ENCODE measurements around the gene NFIA.

NFIA gene

GRCh38 chr1:61433646-61434045 is 351.3 kb downstream of the NFIA start:
- Histone ChIP-seq H4K91ac (ENCODE audit: low read depth, low read length, poor library complexity) (no peak overlapping the region), H3K23ac (ENCODE audit: low read depth, low read length, poor library complexity) (no peak overlapping the region), H2AK5ac (ENCODE audit: low read depth, low read length) (no peak overlapping the region), H2BK120ac (ENCODE audit: low read depth, low read length) (no peak overlapping the region), H2BK12ac (ENCODE audit: low read length) (no peak overlapping the region), H2AFZ (ENCODE audit: low read length) (no peak overlapping the region), H3K14ac (ENCODE audit: low read length) (no peak overlapping the region), H2BK5ac (ENCODE audit: low read length) (no peak overlapping the region), H3K4me3 (ENCODE audit: low read length in 2 of 2) (no peak overlapping the region), H3K9ac (ENCODE audit: low read depth, low read length, poor library complexity) (no peak overlapping the region), H3K9me3 (replicated peaks in 1 of 2; ENCODE audit: control insufficient read depth in 2 of 2, insufficient read depth in 1 of 2, low read depth in 1 of 2, low read length in 2 of 2) (no peaks in the 10 kb centered on the region), H3K79me1 (ENCODE audit: low read depth, low read length) (no peaks in the 10 kb centered on the region), H3K4me2 (ENCODE audit: insufficient read depth, low read length, poor library complexity, severe bottlenecking) (no peak overlapping the region), H3K18ac (ENCODE audit: low read length) (no peak overlapping the region), H4K8ac (ENCODE audit: low read depth, low read length) (no peak overlapping the region), H3K27me3 (ENCODE audit: control insufficient read depth in 3 of 3, insufficient read depth in 3 of 3, low read depth in 1 of 3, low read length in 3 of 3) (no peaks in the 10 kb centered on the region), H2BK15ac (ENCODE audit: low read length) (no peak overlapping the region), H3K4ac (ENCODE audit: low read length) (no peak overlapping the region), H3K27ac (replicated peaks; ENCODE audit: low read length) (no peak overlapping the region), H3K4me1 (ENCODE audit: control insufficient read depth in 2 of 2, insufficient read depth in 1 of 2, low read depth in 1 of 2, low read length in 2 of 2) (peaks cover 0 to 5% of the 10 kb centered on the region in 2 donors), H3K36me3 (replicated peaks in 1 of 2; ENCODE audit: control insufficient read depth in 2 of 2, insufficient read depth in 2 of 2, low read length in 2 of 2) (no peaks in the 10 kb centered on the region)
- no CpG with 5 or more reads among the region's 2 CpGs for WGBS, 2 donors (ENCODE audit: extremely low coverage in 2 of 2, insufficient read length in 2 of 2, insufficient replicate concordance in 1 of 2)
- no peak for DNase-seq (ENCODE audit: low spot score)

DNA sequence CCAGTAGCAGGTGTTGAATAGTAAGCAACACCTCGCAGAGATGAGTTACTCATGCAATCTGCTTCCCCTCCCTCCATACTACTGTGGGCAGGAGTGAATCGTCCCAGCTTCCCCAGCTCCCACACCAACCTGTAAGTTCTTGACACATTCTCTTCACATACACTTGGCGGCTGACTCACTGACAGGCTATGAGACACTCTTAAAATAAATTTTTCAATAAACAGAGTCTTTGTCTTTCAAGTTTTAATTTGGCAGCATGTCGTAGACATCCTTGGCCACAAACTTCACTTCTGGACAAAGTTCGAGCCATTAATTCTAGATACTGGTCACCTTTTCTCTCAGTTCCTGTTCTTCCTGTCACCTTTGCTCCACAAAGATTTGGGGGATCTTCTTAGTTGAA is 351.9 kb downstream of the NFIA start:
- H4K8ac ChIP-seq (ENCODE audit: low read depth, low read length), result no peak overlapping the region
- no peak overlapping the region for H4K91ac ChIP-seq (ENCODE audit: low read depth, low read length, poor library complexity)
- H3K9me3 ChIP-seq (replicated peaks in 1 of 2; ENCODE audit: control insufficient read depth in 2 of 2, insufficient read depth in 1 of 2, low read depth in 1 of 2, low read length in 2 of 2), result no peaks in the 10 kb centered on the region
- no peak overlapping the region for H3K23ac ChIP-seq (ENCODE audit: low read depth, low read length, poor library complexity)
- WGBS, 2 donors (ENCODE audit: extremely low coverage in 2 of 2, insufficient read length in 2 of 2, insufficient replicate concordance in 1 of 2), result no CpG with 5 or more reads among the region's 5 CpGs
- no peak overlapping the region for H2AFZ ChIP-seq (ENCODE audit: low read length)
- no peak overlapping the region for H3K4me3 ChIP-seq (ENCODE audit: low read length in 2 of 2)
- no peak overlapping the region for H3K9ac ChIP-seq (ENCODE audit: low read depth, low read length, poor library complexity)
- H3K27ac ChIP-seq (replicated peaks; ENCODE audit: low read length), result no peak overlapping the region
- H2BK15ac ChIP-seq (ENCODE audit: low read length), result no peak overlapping the region
- H2BK120ac ChIP-seq (ENCODE audit: low read depth, low read length), result no peak overlapping the region
- no peak overlapping the region for H2AK5ac ChIP-seq (ENCODE audit: low read depth, low read length)
- peaks cover 0 to 5% of the 10 kb centered on the region in 2 donors for H3K4me1 ChIP-seq (ENCODE audit: control insufficient read depth in 2 of 2, insufficient read depth in 1 of 2, low read depth in 1 of 2, low read length in 2 of 2)
- H2BK12ac ChIP-seq (ENCODE audit: low read length), result no peak overlapping the region
- no peaks in the 10 kb centered on the region for H3K79me1 ChIP-seq (ENCODE audit: low read depth, low read length)
- H3K27me3 ChIP-seq (ENCODE audit: control insufficient read depth in 3 of 3, insufficient read depth in 3 of 3, low read depth in 1 of 3, low read length in 3 of 3), result no peaks in the 10 kb centered on the region
- no peak overlapping the region for H2BK5ac ChIP-seq (ENCODE audit: low read length)
- no peak overlapping the region for H3K4ac ChIP-seq (ENCODE audit: low read length)
- no peak overlapping the region for H3K4me2 ChIP-seq (ENCODE audit: insufficient read depth, low read length, poor library complexity, severe bottlenecking)
- no peak overlapping the region for H3K14ac ChIP-seq (ENCODE audit: low read length)
- H3K36me3 ChIP-seq (replicated peaks in 1 of 2; ENCODE audit: control insufficient read depth in 2 of 2, insufficient read depth in 2 of 2, low read length in 2 of 2), result no peaks in the 10 kb centered on the region
- no peak overlapping the region for H3K18ac ChIP-seq (ENCODE audit: low read length)
- no peak for DNase-seq (ENCODE audit: low spot score)

DNA sequence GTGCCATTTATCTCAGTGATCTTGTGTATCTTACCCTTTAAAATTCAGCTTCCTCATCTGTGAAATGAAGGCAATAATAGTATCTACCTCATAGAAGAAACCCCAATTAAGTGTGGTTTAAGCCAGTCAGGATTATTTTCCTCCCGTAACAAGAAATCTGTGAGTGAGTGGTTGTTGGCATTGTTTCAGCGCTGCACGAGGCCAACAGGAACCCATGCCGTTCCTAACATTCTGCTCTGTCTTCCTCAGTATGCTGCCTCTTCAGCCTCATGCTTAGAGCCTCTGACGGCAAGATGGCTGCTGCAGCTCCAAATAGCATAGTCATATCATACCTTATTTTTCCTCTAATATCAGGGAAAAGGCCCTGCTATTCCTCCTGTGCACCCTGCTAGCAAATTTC is 352.9 kb downstream of the NFIA start:
- no peak overlapping the region for H2BK12ac ChIP-seq (ENCODE audit: low read length)
- no peaks in the 10 kb centered on the region for H3K79me1 ChIP-seq (ENCODE audit: low read depth, low read length)
- no peaks in the 10 kb centered on the region for H3K9me3 ChIP-seq (replicated peaks in 1 of 2; ENCODE audit: control insufficient read depth in 2 of 2, insufficient read depth in 1 of 2, low read depth in 1 of 2, low read length in 2 of 2)
- DNase-seq (ENCODE audit: low spot score), result no peak
- H3K36me3 ChIP-seq (replicated peaks in 1 of 2; ENCODE audit: control insufficient read depth in 2 of 2, insufficient read depth in 2 of 2, low read length in 2 of 2), result no peaks in the 10 kb centered on the region
- H3K18ac ChIP-seq (ENCODE audit: low read length), result no peak overlapping the region
- no peak overlapping the region for H3K27ac ChIP-seq (replicated peaks; ENCODE audit: low read length)
- H2BK5ac ChIP-seq (ENCODE audit: low read length), result no peak overlapping the region
- no peak overlapping the region for H3K23ac ChIP-seq (ENCODE audit: low read depth, low read length, poor library complexity)
- H2BK15ac ChIP-seq (ENCODE audit: low read length), result no peak overlapping the region
- no peak overlapping the region for H3K4me2 ChIP-seq (ENCODE audit: insufficient read depth, low read length, poor library complexity, severe bottlenecking)
- no peak overlapping the region for H2AK5ac ChIP-seq (ENCODE audit: low read depth, low read length)
- H3K27me3 ChIP-seq (ENCODE audit: control insufficient read depth in 3 of 3, insufficient read depth in 3 of 3, low read depth in 1 of 3, low read length in 3 of 3), result no peaks in the 10 kb centered on the region
- no peak overlapping the region for H2BK120ac ChIP-seq (ENCODE audit: low read depth, low read length)
- no peak overlapping the region for H4K91ac ChIP-seq (ENCODE audit: low read depth, low read length, poor library complexity)
- no peak overlapping the region for H4K8ac ChIP-seq (ENCODE audit: low read depth, low read length)
- H3K4me3 ChIP-seq (ENCODE audit: low read length in 2 of 2), result no peak overlapping the region
- no peak overlapping the region for H2AFZ ChIP-seq (ENCODE audit: low read length)
- H3K4me1 ChIP-seq (ENCODE audit: control insufficient read depth in 2 of 2, insufficient read depth in 1 of 2, low read depth in 1 of 2, low read length in 2 of 2), result peaks cover 0 to 5% of the 10 kb centered on the region in 2 donors
- H3K14ac ChIP-seq (ENCODE audit: low read length), result no peak overlapping the region
- H3K9ac ChIP-seq (ENCODE audit: low read depth, low read length, poor library complexity), result no peak overlapping the region
- H3K4ac ChIP-seq (ENCODE audit: low read length), result no peak overlapping the region
- WGBS, 2 donors (ENCODE audit: extremely low coverage in 2 of 2, insufficient read length in 2 of 2, insufficient replicate concordance in 1 of 2), result no CpG with 5 or more reads among the region's 5 CpGs

GRCh38 chr1:61436016-61436415 is 353.7 kb downstream of the NFIA start:
- no peak for DNase-seq (ENCODE audit: low spot score)

More at GRCh38 chr1:61436016-61436415, 353.7 kb downstream of the NFIA start:
- H3K23ac ChIP-seq (ENCODE audit: low read depth, low read length, poor library complexity), result no peak overlapping the region
- H2AK5ac ChIP-seq (ENCODE audit: low read depth, low read length), result no peak overlapping the region
- H3K36me3 ChIP-seq (replicated peaks in 1 of 2; ENCODE audit: control insufficient read depth in 2 of 2, insufficient read depth in 2 of 2, low read length in 2 of 2), result no peaks in the 10 kb centered on the region
- no peak overlapping the region for H2BK12ac ChIP-seq (ENCODE audit: low read length)
- H2BK120ac ChIP-seq (ENCODE audit: low read depth, low read length), result no peak overlapping the region
- no peak overlapping the region for H3K9ac ChIP-seq (ENCODE audit: low read depth, low read length, poor library complexity)
- H4K8ac ChIP-seq (ENCODE audit: low read depth, low read length), result no peak overlapping the region
- H2AFZ ChIP-seq (ENCODE audit: low read length), result no peak overlapping the region
- no peaks in the 10 kb centered on the region for H3K79me1 ChIP-seq (ENCODE audit: low read depth, low read length)
- no peak overlapping the region for H3K14ac ChIP-seq (ENCODE audit: low read length)
- no peak overlapping the region for H3K27ac ChIP-seq (replicated peaks; ENCODE audit: low read length)
- no CpG with 5 or more reads among the region's 3 CpGs for WGBS, 2 donors (ENCODE audit: extremely low coverage in 2 of 2, insufficient read length in 2 of 2, insufficient replicate concordance in 1 of 2)
- H2BK5ac ChIP-seq (ENCODE audit: low read length), result no peak overlapping the region
- H3K18ac ChIP-seq (ENCODE audit: low read length), result no peak overlapping the region
- H3K4me2 ChIP-seq (ENCODE audit: insufficient read depth, low read length, poor library complexity, severe bottlenecking), result no peak overlapping the region
- no peak overlapping the region for H2BK15ac ChIP-seq (ENCODE audit: low read length)
- peaks cover 0 to 2% of the 10 kb centered on the region in 2 donors for H3K4me1 ChIP-seq (ENCODE audit: control insufficient read depth in 2 of 2, insufficient read depth in 1 of 2, low read depth in 1 of 2, low read length in 2 of 2)
- H3K4ac ChIP-seq (ENCODE audit: low read length), result no peak overlapping the region
- no peaks in the 10 kb centered on the region for H3K9me3 ChIP-seq (replicated peaks in 1 of 2; ENCODE audit: control insufficient read depth in 2 of 2, insufficient read depth in 1 of 2, low read depth in 1 of 2, low read length in 2 of 2)
- no peak overlapping the region for H4K91ac ChIP-seq (ENCODE audit: low read depth, low read length, poor library complexity)
- no peaks in the 10 kb centered on the region for H3K27me3 ChIP-seq (ENCODE audit: control insufficient read depth in 3 of 3, insufficient read depth in 3 of 3, low read depth in 1 of 3, low read length in 3 of 3)
- H3K4me3 ChIP-seq (ENCODE audit: low read length in 2 of 2), result no peak overlapping the region
